SK-N-SH treated with all-trans-retinoic acid at 6 μM for 48 hours (cell line): Measurements from ENCODE around the gene MAST4.

Experiments
- ATAC-seq: fragments of 200-7000 bp; cut with Tn5 transposase; 3 replicates; pipeline ENCODE4 v1.9.1; 2020; ENCODE audit warnings: mild to moderate bottlenecking, moderate library complexity
- ARNTL ChIP-seq: fragments of 450-650 bp; formaldehyde crosslinking; IDR thresholded peaks from 2 replicates; pipeline ENCODE4 v1.5.0; 2020; ENCODE audit warnings: low read depth, mild to moderate bottlenecking, moderate library complexity, borderline replicate concordance
- BACH2 ChIP-seq: fragments of 250-450 bp; sonication (Bioruptor Pico); IDR thresholded peaks from 2 replicates; pipeline ENCODE4 v1.9.0; 2021; ENCODE audit warnings: mild to moderate bottlenecking, borderline replicate concordance
- CSDC2 ChIP-seq: fragments of 250-450 bp; sonication (Bioruptor Pico); IDR thresholded peaks from 2 replicates; pipeline ENCODE4 v1.5.0; 2020; ENCODE audit warnings: mild to moderate bottlenecking, moderate library complexity
- CSRNP3 ChIP-seq: fragments of 250-450 bp; sonication (Bioruptor Pico); IDR thresholded peaks from 2 replicates; pipeline ENCODE4 v1.5.1; 2021; ENCODE audit warnings: mild to moderate bottlenecking, moderate library complexity
- ESRRG ChIP-seq: fragments of 250-450 bp; sonication (Bioruptor Pico); IDR thresholded peaks from 2 replicates; pipeline ENCODE4 v1.6.1; 2021; ENCODE audit warnings: mild to moderate bottlenecking
- GLIS3 ChIP-seq: fragments of 250-450 bp; sonication (Bioruptor Pico); IDR thresholded peaks from 2 replicates; pipeline ENCODE4 v1.5.0; 2020; ENCODE audit warnings: mild to moderate bottlenecking, moderate library complexity
- ISL1 ChIP-seq: fragments of 250-450 bp; sonication (Bioruptor Pico); IDR thresholded peaks from 2 replicates; pipeline ENCODE4 v2.1.2; 2022; ENCODE audit warnings: mild to moderate bottlenecking, moderate library complexity
- OSR1 ChIP-seq: fragments of 250-450 bp; sonication (Bioruptor Pico); IDR thresholded peaks from 2 replicates; pipeline ENCODE4 v1.8.0; 2022; ENCODE audit warnings: moderate library complexity, mild to moderate bottlenecking, inconsistent platforms
- PATZ1 ChIP-seq: fragments of 250-450 bp; sonication (Bioruptor Pico); IDR thresholded peaks from 2 replicates; pipeline ENCODE4 v1.8.0; 2020; ENCODE audit warnings: mild to moderate bottlenecking, moderate library complexity, borderline replicate concordance
- POU6F1 ChIP-seq: fragments of 250-450 bp; sonication (Bioruptor Pico); IDR thresholded peaks from 2 replicates; pipeline ENCODE4 v1.8.0; 2021; ENCODE audit warnings: low read depth, mild to moderate bottlenecking, moderate library complexity, borderline replicate concordance
- SNAI2 ChIP-seq: fragments of 250-450 bp; sonication (Bioruptor Pico); IDR thresholded peaks from 2 replicates; pipeline ENCODE4 v1.5.0; 2020; ENCODE audit warnings: mild to moderate bottlenecking, moderate library complexity
- TCF4 ChIP-seq: fragments of 250-450 bp; sonication (Bioruptor Pico); IDR thresholded peaks from 2 replicates; pipeline ENCODE4 v1.8.0; 2021; ENCODE audit warnings: mild to moderate bottlenecking, moderate library complexity, borderline replicate concordance
- TOX ChIP-seq: fragments of 250-450 bp; sonication (Bioruptor Pico); IDR thresholded peaks from 2 replicates; pipeline ENCODE4 v1.8.0; 2021; ENCODE audit warnings: mild to moderate bottlenecking, moderate library complexity, borderline replicate concordance
- TSHZ2 ChIP-seq: fragments of 250-450 bp; sonication (Bioruptor Pico); IDR thresholded peaks from 2 replicates; pipeline ENCODE4 v1.5.0; 2020; ENCODE audit warnings: mild to moderate bottlenecking, moderate library complexity
- ZC3H10 ChIP-seq: fragments of 250-450 bp; sonication (Bioruptor Pico); IDR thresholded peaks from 2 replicates; pipeline ENCODE4 v1.5.1; 2021; ENCODE audit warnings: mild to moderate bottlenecking, moderate library complexity
- ZFP3 ChIP-seq: fragments of 250-450 bp; sonication (Bioruptor Pico); IDR thresholded peaks from 2 replicates; pipeline ENCODE4 v1.5.0; 2020; ENCODE audit warnings: mild to moderate bottlenecking, moderate library complexity
- ZFP30 ChIP-seq: fragments of 450-650 bp; formaldehyde crosslinking; IDR thresholded peaks from 2 replicates; pipeline ENCODE4 v1.5.0; 2022; ENCODE audit warnings: mild to moderate bottlenecking, moderate library complexity
- ZNF70 ChIP-seq: fragments of 450-650 bp; formaldehyde crosslinking; IDR thresholded peaks from 2 replicates; pipeline ENCODE4 v1.5.0; 2020; ENCODE audit warnings: mild to moderate bottlenecking, moderate library complexity
- ZNF8 ChIP-seq: fragments of 450-650 bp; formaldehyde crosslinking; IDR thresholded peaks from 2 replicates; pipeline ENCODE4 v1.5.0; 2020; ENCODE audit warnings: mild to moderate bottlenecking, moderate library complexity
- TF ChIP-seq, protein P1 (sequence below): fragments of 250-450 bp; sonication (Bioruptor Pico); IDR thresholded peaks from 2 replicates; pipeline ENCODE4 v1.5.1; 2020; ENCODE audit warnings: low read depth, mild to moderate bottlenecking, moderate library complexity

The MAST4 gene

GRCh38 chr5:66923457-66923856, 327.3 kb downstream of the MAST4 start:
- ATAC-seq, result no peak
- no peak for TF ChIP-seq ZNF70 (CRISPR knock-in tag)
- TF ChIP-seq OSR1, result no peak
- no peak for TF ChIP-seq TSHZ2
- TF ChIP-seq TCF4, result no peak
- no peak for TF ChIP-seq CSRNP3 (CRISPR knock-in tag)

- no peak for ATAC-seq
- TF ChIP-seq CSDC2 (CRISPR knock-in tag) (no peak), GLIS3 (CRISPR knock-in tag) (no peak), BACH2 (CRISPR knock-in tag) (no peak), ARNTL (CRISPR knock-in tag) (no peak), CSRNP3 (CRISPR knock-in tag) (no peak), PATZ1 (no peak), ZFP3 (CRISPR knock-in tag) (no peak), ISL1 (no peak), SNAI2 (CRISPR knock-in tag) (no peak), POU6F1 (no peak), TCF4 (no peak), ESRRG (CRISPR knock-in tag) (no peak), ZC3H10 (CRISPR knock-in tag) (no peak), TOX (CRISPR knock-in tag) (no peak)
- TF ChIP-seq, protein P1, sequence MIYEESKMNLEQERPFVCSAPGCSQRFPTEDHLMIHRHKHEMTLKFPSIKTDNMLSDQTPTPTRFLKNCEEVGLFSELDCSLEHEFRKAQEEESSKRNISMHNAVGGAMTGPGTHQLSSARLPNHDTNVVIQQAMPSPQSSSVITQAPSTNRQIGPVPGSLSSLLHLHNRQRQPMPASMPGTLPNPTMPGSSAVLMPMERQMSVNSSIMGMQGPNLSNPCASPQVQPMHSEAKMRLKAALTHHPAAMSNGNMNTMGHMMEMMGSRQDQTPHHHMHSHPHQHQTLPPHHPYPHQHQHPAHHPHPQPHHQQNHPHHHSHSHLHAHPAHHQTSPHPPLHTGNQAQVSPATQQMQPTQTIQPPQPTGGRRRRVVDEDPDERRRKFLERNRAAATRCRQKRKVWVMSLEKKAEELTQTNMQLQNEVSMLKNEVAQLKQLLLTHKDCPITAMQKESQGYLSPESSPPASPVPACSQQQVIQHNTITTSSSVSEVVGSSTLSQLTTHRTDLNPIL (CRISPR knock-in tag), result no peak
Measured at GRCh38 chr5:66923922-66924321, 327.7 kb downstream of the MAST4 start.

DNA sequence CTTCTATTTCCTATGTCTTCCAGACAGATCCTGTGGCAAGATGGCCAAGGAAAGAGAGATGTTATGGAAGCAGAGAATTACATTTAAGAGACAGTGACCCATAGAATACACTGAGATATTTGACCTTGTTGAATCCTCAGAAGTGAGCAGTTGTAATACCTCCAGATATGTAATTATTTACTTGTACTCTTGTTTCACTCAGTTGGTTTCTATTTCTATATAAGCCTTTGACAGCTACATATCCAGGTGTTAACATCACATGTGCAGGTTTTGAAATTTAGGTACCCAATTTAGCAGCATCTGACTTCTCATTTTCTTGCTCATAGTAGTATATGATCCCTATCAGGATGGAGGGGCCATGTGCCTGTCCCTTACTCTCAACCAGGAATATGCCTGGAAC, 330.9 kb downstream of the MAST4 start:
- no peak for TF ChIP-seq ARNTL (CRISPR knock-in tag)
- TF ChIP-seq ISL1, result no peak
- TF ChIP-seq ZFP3 (CRISPR knock-in tag), result no peak
- TF ChIP-seq TOX (CRISPR knock-in tag), result no peak
- TF ChIP-seq TCF4, result no peak
- no peak for TF ChIP-seq ZFP30 (CRISPR knock-in tag)
- TF ChIP-seq TSHZ2, result no peak
- TF ChIP-seq POU6F1, result no peak
- no peak for TF ChIP-seq ZC3H10 (CRISPR knock-in tag)
- no peak for TF ChIP-seq GLIS3 (CRISPR knock-in tag)
- no peak for TF ChIP-seq ZNF8 (CRISPR knock-in tag)
- no peak for TF ChIP-seq ZNF70 (CRISPR knock-in tag)
- no peak for ATAC-seq
